Hepatocyte (in vitro differentiated cells): ENCODE measurements around the gene DGKA.

Experiments used
- CTCF ChIP-seq: fragments of 200-600 bp; sonication (generic); IDR thresholded peaks from 2 replicates; pipeline ENCODE4 v1.5.1; 2016; ENCODE audit warnings: antibody characterized with exemption, mild to moderate bottlenecking; ENCODE audit not compliant: poor library complexity
- EZH2phosphoT487 ChIP-seq: fragments of 200-600 bp; sonication (generic); IDR thresholded peaks from one replicate; pipeline ENCODE4 v1.6.1; 2018; ENCODE audit warnings: antibody characterized with exemption, mild to moderate bottlenecking, low read depth, moderate library complexity; ENCODE audit not compliant: unreplicated experiment, severe bottlenecking

GRCh38 chr12:55972456-55972855, 41.5 kb downstream of the DGKA start:
- no peak for TF ChIP-seq CTCF
- TF ChIP-seq EZH2phosphoT487 = no peak
